ENCODE measurements around the gene NMNAT2. TPM values are rescaled to one million over a fixed set of nuclear protein-coding genes. Genes with fewer than 3 reads are reported as not detected.

The NMNAT2 gene
- total RNA-seq, 1 experiment from 2014 or later: not detected

DNA sequence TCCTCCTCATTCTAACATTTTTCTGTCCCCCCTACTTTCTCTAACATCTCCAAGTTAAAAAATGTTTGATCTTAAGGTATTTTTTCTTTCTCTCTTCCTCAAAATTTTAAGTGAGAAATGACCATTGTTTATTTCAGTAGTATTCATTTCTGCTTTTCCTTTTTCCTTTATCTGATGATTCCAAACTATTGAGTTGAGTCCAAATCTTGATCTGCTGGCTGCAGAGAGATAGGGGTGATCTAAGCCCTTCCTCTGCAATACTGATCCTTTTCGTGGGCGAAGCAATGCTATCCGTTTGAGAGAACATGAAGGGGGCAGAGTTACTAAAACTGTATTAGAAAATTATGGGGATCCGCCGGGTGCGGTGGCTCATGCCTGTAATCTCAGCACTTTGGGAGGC is 516 bp upstream of the NMNAT2 start:
- H2AFZ ChIP-seq (ENCODE audit: low read depth, low read length, poor library complexity, severe bottlenecking): no peak overlapping the region

More for the DNA sequence above, 516 bp upstream of the NMNAT2 start:
- Histone ChIP-seq H3K4me2 (ENCODE audit: low read length) (no peak overlapping the region), H3K9me2 (ENCODE audit: insufficient read depth) (no peaks in the 10 kb centered on the region), H3K27ac (ENCODE audit: low read depth, low read length) (no peak overlapping the region), H3K9ac (ENCODE audit: low read length) (no peak overlapping the region), H3K4me1 (ENCODE audit: control insufficient read depth in 1 of 2, insufficient read depth in 2 of 2, low read length in 2 of 2) (no peaks in the 10 kb centered on the region), H3K27me3 (ENCODE audit: insufficient read depth, low read length) (no peaks in the 10 kb centered on the region), H3K9me3 (ENCODE audit: control insufficient read depth in 1 of 2, insufficient read depth in 1 of 2, low read depth in 1 of 2, low read length in 2 of 2) (no peaks in the 10 kb centered on the region), H4K20me1 (ENCODE audit: insufficient read depth) (no peaks in the 10 kb centered on the region), H3K36me3 (ENCODE audit: control insufficient read depth in 1 of 2, insufficient read depth in 2 of 2, low read length in 2 of 2) (no peaks in the 10 kb centered on the region), H3K79me2 (ENCODE audit: insufficient read depth, low read length) (no peaks in the 10 kb centered on the region), H3K4me3 (replicated peaks in 1 of 2; ENCODE audit: low read depth in 1 of 2, low read length in 2 of 2) (no peak overlapping the region)
- ChIA-PET POLR2A (no interaction called here), CTCF (no interaction called here), RAD21 (ENCODE audit: low non-redundant PET in 1 of 2, low total read pairs in 2 of 2, uncharacterized antibody in 2 of 2, unreplicated experiment in 2 of 2) (no interaction called here)
- TF ChIP-seq, protein P1, sequence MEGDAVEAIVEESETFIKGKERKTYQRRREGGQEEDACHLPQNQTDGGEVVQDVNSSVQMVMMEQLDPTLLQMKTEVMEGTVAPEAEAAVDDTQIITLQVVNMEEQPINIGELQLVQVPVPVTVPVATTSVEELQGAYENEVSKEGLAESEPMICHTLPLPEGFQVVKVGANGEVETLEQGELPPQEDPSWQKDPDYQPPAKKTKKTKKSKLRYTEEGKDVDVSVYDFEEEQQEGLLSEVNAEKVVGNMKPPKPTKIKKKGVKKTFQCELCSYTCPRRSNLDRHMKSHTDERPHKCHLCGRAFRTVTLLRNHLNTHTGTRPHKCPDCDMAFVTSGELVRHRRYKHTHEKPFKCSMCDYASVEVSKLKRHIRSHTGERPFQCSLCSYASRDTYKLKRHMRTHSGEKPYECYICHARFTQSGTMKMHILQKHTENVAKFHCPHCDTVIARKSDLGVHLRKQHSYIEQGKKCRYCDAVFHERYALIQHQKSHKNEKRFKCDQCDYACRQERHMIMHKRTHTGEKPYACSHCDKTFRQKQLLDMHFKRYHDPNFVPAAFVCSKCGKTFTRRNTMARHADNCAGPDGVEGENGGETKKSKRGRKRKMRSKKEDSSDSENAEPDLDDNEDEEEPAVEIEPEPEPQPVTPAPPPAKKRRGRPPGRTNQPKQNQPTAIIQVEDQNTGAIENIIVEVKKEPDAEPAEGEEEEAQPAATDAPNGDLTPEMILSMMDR (IDR thresholded peaks at IDR 0.05 in 2 of 3, conservative IDR thresholded peaks at IDR 0.05 in 1 of 3; ENCODE audit: borderline replicate concordance in 1 of 3, insufficient read depth in 1 of 3, low read depth in 2 of 3, low read length in 2 of 3): no peak
- TF ChIP-seq, protein P2, sequence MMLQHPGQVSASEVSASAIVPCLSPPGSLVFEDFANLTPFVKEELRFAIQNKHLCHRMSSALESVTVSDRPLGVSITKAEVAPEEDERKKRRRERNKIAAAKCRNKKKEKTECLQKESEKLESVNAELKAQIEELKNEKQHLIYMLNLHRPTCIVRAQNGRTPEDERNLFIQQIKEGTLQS (IDR thresholded peaks at IDR 0.05): no peak
- TF ChIP-seq POLR2A (IDR thresholded peaks at IDR 0.05; ENCODE audit: borderline replicate concordance, extremely low read depth, insufficient read depth, insufficient read length) (no peak), YY1 (IDR thresholded peaks at IDR 0.05; ENCODE audit: extremely low read depth, insufficient replicate concordance, low read depth, low read length) (no peak)
- intact Hi-C loops (cut with micrococcal nuclease): no loop called here
- ATAC-seq: no peak
- no TSS peak for BruUV-seq (replicated peaks)
- no peak for DNase-seq (ENCODE audit: low read depth, low spot score)

Measured in HCT116 (cell line).